PC-9 (cell line): ENCODE results near the gene RRP1. TPM values are rescaled to one million over a fixed set of nuclear protein-coding genes. Genes with fewer than 3 reads are reported as not detected.

Source experiments
- BruUV-seq: library from RNA; stranded (reverse); fragments of 400-500 nt; replicated peaks from 2 replicates; lab custom pipeline; 2021; lab: Mats Ljungman, UMichigan
- CTCF ChIA-PET: fragments of 300-600 bp; sonication (Branson Sonifier 250); formaldehyde crosslinking; loops from one replicate; lab custom pipeline; 2022; ENCODE audit warnings: antibody characterized with exemption; lab: Charles Lee
- POLR2A ChIA-PET: fragments of 300-600 bp; sonication (Branson Sonifier 250); formaldehyde crosslinking; loops from one replicate; lab custom pipeline; 2022; ENCODE audit warnings: antibody characterized with exemption; ENCODE audit not compliant: unreplicated experiment; lab: Charles Lee
- DNase-seq, 2 experiments: peaks; one replicate each; pipeline versions ENCODE4 v3.0.0 to v3.0.0-alpha.2; 2015 to 2022; ENCODE audit warnings: mixed read lengths in 1 of 2
- H2AFZ ChIP-seq: fragments of 200-600 bp; sonication (generic); 2 replicates; pipeline ENCODE4 v1.8.1; 2017; ENCODE audit warnings: antibody characterized with exemption
- H3F3A ChIP-seq: fragments of 200-600 bp; sonication (generic); 2 replicates; pipeline ENCODE4 v1.8.1; 2017; ENCODE audit warnings: antibody characterized with exemption, mild to moderate bottlenecking, low read depth; ENCODE audit not compliant: insufficient read depth
- H3K27ac ChIP-seq: fragments of 200-600 bp; sonication (generic); 2 replicates; pipeline ENCODE4 v1.6.1; 2016; ENCODE audit warnings: mixed run types
- H3K27me3 ChIP-seq: fragments of 200-600 bp; sonication (generic); 2 replicates; pipeline ENCODE4 v1.6.1; 2016; ENCODE audit warnings: low read depth, mixed run types; ENCODE audit not compliant: insufficient read depth
- H3K36me3 ChIP-seq: fragments of 200-600 bp; sonication (generic); 2 replicates; pipeline ENCODE4 v1.6.1; 2016; ENCODE audit warnings: low read depth, mixed run types
- H3K4me1 ChIP-seq: fragments of 200-600 bp; sonication (generic); replicated peaks from 2 replicates; pipeline ENCODE4 v1.6.1; 2016; ENCODE audit warnings: mixed run types; ENCODE audit not compliant: insufficient read depth
- H3K4me2 ChIP-seq: fragments of 200-600 bp; sonication (generic); 2 replicates; pipeline ENCODE4 v1.6.1; 2017; ENCODE audit warnings: mixed run types
- H3K4me3 ChIP-seq: fragments of 200-600 bp; sonication (generic); 2 replicates; pipeline ENCODE4 v1.6.1; 2016; ENCODE audit warnings: mixed run types
- H3K79me2 ChIP-seq: fragments of 200-600 bp; sonication (generic); 2 replicates; pipeline ENCODE4 v1.6.1; 2017; ENCODE audit warnings: low read depth, mixed run types
- H3K9me2 ChIP-seq: fragments of 200-600 bp; sonication (generic); 2 replicates; pipeline ENCODE4 v1.8.1; 2017; ENCODE audit warnings: mild to moderate bottlenecking; ENCODE audit not compliant: insufficient read depth
- H3K9me3 ChIP-seq: fragments of 200-600 bp; sonication (generic); 2 replicates; pipeline ENCODE4 v1.8.1; 2016; ENCODE audit warnings: low read depth; ENCODE audit not compliant: insufficient read depth
- H4K20me1 ChIP-seq: fragments of 200-600 bp; sonication (generic); 2 replicates; pipeline ENCODE4 v1.8.1; 2017; ENCODE audit not compliant: insufficient read depth
- CTCF ChIP-seq: fragments of 200-600 bp; sonication (generic); conservative IDR thresholded peaks from 2 replicates; pipeline ENCODE4 v1.6.1; 2017; ENCODE audit warnings: mixed run types, antibody characterized with exemption, mild to moderate bottlenecking, moderate library complexity
- EZH2 ChIP-seq: fragments of 200-600 bp; sonication (generic); IDR thresholded peaks from 2 replicates; pipeline ENCODE4 v1.8.0; 2017; ENCODE audit warnings: antibody characterized with exemption, low read depth
- intact Hi-C: fragments of 100-400 bp; cut with micrococcal nuclease; formaldehyde crosslinking; loops from one replicate; pipeline ENCODE4 v1.10.0; 2022; ENCODE audit not compliant: unreplicated experiment
- total RNA-seq: library from RNA; stranded (reverse); gene quantifications from 2 replicates; pipeline ENCODE4 v1.2.3, GENCODE V29; 2021

The RRP1 gene
- total RNA-seq, 1 experiment from 2014 or later: 24.9 TPM

GRCh38 chr21:43752758-43753438 is 36.5 kb upstream of the RRP1 start:
- intact Hi-C loops: no loop called here
- H3K27me3 ChIP-seq: no peaks in the 10 kb centered on the region
- H3K27ac ChIP-seq: no peak overlapping the region
- H3K4me3 ChIP-seq: no peak overlapping the region
- H3K36me3 ChIP-seq: no peaks in the 10 kb centered on the region
- no peaks in the 10 kb centered on the region for H3K4me1 ChIP-seq
- ChIA-PET CTCF (no interaction called here), POLR2A (no interaction called here)
- no peak overlapping the region for H3K4me2 ChIP-seq
- H3K9me2 ChIP-seq: no peaks in the 10 kb centered on the region
- H2AFZ ChIP-seq: no peak overlapping the region
- no peak for DNase-seq
- no peaks in the 10 kb centered on the region for H3K9me3 ChIP-seq
- no TSS peak for BruUV-seq
- TF ChIP-seq EZH2 (no peak), CTCF (no peak)
- H3F3A ChIP-seq: peaks cover 6% of the 10 kb centered on the region; the same call in 1 of the 2 replicates
- H3K79me2 ChIP-seq: no peaks in the 10 kb centered on the region
- H4K20me1 ChIP-seq: no peaks in the 10 kb centered on the region

- Histone ChIP-seq H3K4me1 (no peaks in the 10 kb centered on the region), H3K9me2 (no peaks in the 10 kb centered on the region), H3K4me3 (no peak overlapping the region), H3K79me2 (no peaks in the 10 kb centered on the region), H3F3A (peaks cover 10% of the 10 kb centered on the region; the same call in 1 of the 2 replicates), H3K9me3 (no peaks in the 10 kb centered on the region), H3K27me3 (no peaks in the 10 kb centered on the region), H3K27ac (no peak overlapping the region), H3K4me2 (no peak overlapping the region), H3K36me3 (no peaks in the 10 kb centered on the region), H2AFZ (no peak overlapping the region), H4K20me1 (no peaks in the 10 kb centered on the region)
- intact Hi-C loops: no loop called here
- no peak for DNase-seq
- POLR2A ChIA-PET: no interaction called here
- CTCF ChIA-PET: no interaction called here
- BruUV-seq: no TSS peak
- TF ChIP-seq EZH2 (no peak), CTCF (no peak)
Measured at GRCh38 chr21:43753439-43753799, 36.0 kb upstream of the RRP1 start.

GRCh38 chr21:43754948-43755781 is 34.2 kb upstream of the RRP1 start:
- Histone ChIP-seq H3K9me3 (no peaks in the 10 kb centered on the region), H3K79me2 (no peaks in the 10 kb centered on the region), H3K4me3 (no peak overlapping the region), H3K27ac (no peak overlapping the region), H3K27me3 (no peaks in the 10 kb centered on the region), H3K36me3 (no peaks in the 10 kb centered on the region), H4K20me1 (no peaks in the 10 kb centered on the region), H3K9me2 (no peaks in the 10 kb centered on the region), H3K4me1 (no peaks in the 10 kb centered on the region), H3K4me2 (no peak overlapping the region), H2AFZ (no peak overlapping the region), H3F3A (peaks cover 10% of the 10 kb centered on the region; the same call in 1 of the 2 replicates)
- intact Hi-C loops: no loop called here
- TF ChIP-seq EZH2: no peak
- TF ChIP-seq CTCF: no peak
- DNase-seq: no peak
- CTCF ChIA-PET: no interaction called here
- POLR2A ChIA-PET: no interaction called here
- BruUV-seq: no TSS peak
